Measurements from ENCODE around the gene CPVL.

- TF ChIP-seq POLR2A (IDR thresholded peaks at IDR 0.05; ENCODE audit: low read length) (no peak), GATA1 (IDR thresholded peaks at IDR 0.05; ENCODE audit: low read depth, low read length) (no peak)
These were observed 55.3 kb downstream of the CPVL start for GRCh38 chr7:29090836-29091601.

All from erythroblast (primary cell).